ACC112 (cell line): Measurements from ENCODE around the gene DDX41.
"Not testable (repeated sequence)": the region's sequence is repeated elsewhere in the genome, so short reads cannot be mapped to it uniquely, and the experiment has no call there.

Experiments used
- H2AFZ ChIP-seq: fragments of 200-600 bp; sonication (generic); one replicate; pipeline ENCODE4 v1.6.0; 2017; ENCODE audit warnings: antibody characterized with exemption, low read length; ENCODE audit not compliant: unreplicated experiment
- H3K27ac ChIP-seq: fragments of 200-600 bp; sonication (generic); 2 replicates; pipeline ENCODE4 v1.5.1; 2014; ENCODE audit warnings: low read depth, mild to moderate bottlenecking, antibody characterized with exemption, low read length, moderate library complexity
- H3K27me3 ChIP-seq: fragments of 200-600 bp; sonication (generic); 2 replicates; pipeline ENCODE4 v1.6.1; 2014; ENCODE audit warnings: mild to moderate bottlenecking, antibody characterized with exemption, low read length, moderate library complexity, mixed read lengths; ENCODE audit not compliant: insufficient read depth
- H3K36me3 ChIP-seq: fragments of 200-600 bp; sonication (generic); 2 replicates; pipeline ENCODE4 v1.6.1; 2016; ENCODE audit warnings: mild to moderate bottlenecking, antibody characterized with exemption, low read length, moderate library complexity, mixed read lengths; ENCODE audit not compliant: insufficient read depth
- H3K4me1 ChIP-seq: fragments of 200-600 bp; sonication (generic); one replicate; pipeline ENCODE4 v1.6.1; 2016; ENCODE audit warnings: low read length, mixed read lengths; ENCODE audit not compliant: insufficient read depth, unreplicated experiment, control insufficient read depth
- H3K4me3 ChIP-seq: fragments of 200-600 bp; sonication (generic); 2 replicates; pipeline ENCODE4 v1.5.1; 2014; ENCODE audit warnings: mild to moderate bottlenecking, low read depth, low read length
- H3K79me2 ChIP-seq: fragments of 200-600 bp; sonication (generic); one replicate; pipeline ENCODE4 v1.6.0; 2016; ENCODE audit warnings: low read length; ENCODE audit not compliant: control insufficient read depth, unreplicated experiment, insufficient read depth

Gene DDX41

GRCh38 chr5:177490311-177490991, 26.3 kb downstream of the DDX41 start:
- Histone ChIP-seq H3K27ac (no peak overlapping the region), H3K79me2 (peaks cover 33% of the 10 kb centered on the region), H3K36me3 (peaks cover 32% of the 10 kb centered on the region), H3K4me3 (no peak overlapping the region), H3K4me1 (peaks cover 30% of the 10 kb centered on the region), H2AFZ (no peak overlapping the region), H3K27me3 (no peaks in the 10 kb centered on the region)

GRCh38 chr5:177489119-177489716, 27.5 kb downstream of the DDX41 start:
- Histone ChIP-seq H2AFZ (no peak overlapping the region), H3K4me3 (no peak overlapping the region), H3K27ac (no peak overlapping the region), H3K79me2 (peaks cover 33% of the 10 kb centered on the region), H3K27me3 (no peaks in the 10 kb centered on the region), H3K4me1 (peaks cover 19% of the 10 kb centered on the region), H3K36me3 (peaks cover 32% of the 10 kb centered on the region)

- Histone ChIP-seq H3K36me3 (peaks cover 32% of the 10 kb centered on the region), H3K27ac (no peak overlapping the region), H3K79me2 (peaks cover 21% of the 10 kb centered on the region)
Measured at GRCh38 chr5:177487975-177488374, 28.8 kb downstream of the DDX41 start.

GRCh38 chr5:177487144-177487543, 29.6 kb downstream of the DDX41 start:
- no peak overlapping the region for H2AFZ ChIP-seq
- H3K27ac ChIP-seq = no peak overlapping the region
- H3K79me2 ChIP-seq = peaks cover 12% of the 10 kb centered on the region
- no peak overlapping the region for H3K4me3 ChIP-seq
- peaks cover 4% of the 10 kb centered on the region for H3K4me1 ChIP-seq
- H3K27me3 ChIP-seq = no peaks in the 10 kb centered on the region
- H3K36me3 ChIP-seq = peaks cover 29% of the 10 kb centered on the region

More at GRCh38 chr5:177487975-177488374, 28.8 kb downstream of the DDX41 start:
- Histone ChIP-seq H3K4me1 (peaks cover 7% of the 10 kb centered on the region), H2AFZ (no peak overlapping the region), H3K27me3 (no peaks in the 10 kb centered on the region), H3K4me3 (no peak overlapping the region)

- Histone ChIP-seq H3K36me3 (peaks cover 27% of the 10 kb centered on the region), H3K4me3 (no peak overlapping the region), H2AFZ (no peak overlapping the region), H3K27ac (no peak overlapping the region), H3K79me2 (peaks cover 11% of the 10 kb centered on the region), H3K4me1 (peaks cover 12% of the 10 kb centered on the region), H3K27me3 (no peaks in the 10 kb centered on the region)
Measured at GRCh38 chr5:177486256-177486655, 30.5 kb downstream of the DDX41 start.

GRCh38 chr5:177485753-177486152, 31.0 kb downstream of the DDX41 start:
- peaks cover 12% of the 10 kb centered on the region for H3K4me1 ChIP-seq
- H3K36me3 ChIP-seq = peaks cover 22% of the 10 kb centered on the region
- not testable (repeated sequence) for H3K4me3 ChIP-seq, H3K27me3 ChIP-seq, H3K27ac ChIP-seq, H3K79me2 ChIP-seq, H2AFZ ChIP-seq

- Histone ChIP-seq H3K4me3 (no peak overlapping the region), H3K4me1 (peaks cover 11% of the 10 kb centered on the region), H3K36me3 (peaks cover 19% of the 10 kb centered on the region), H2AFZ (no peak overlapping the region), H3K79me2 (peaks cover 4% of the 10 kb centered on the region), H3K27ac (no peak overlapping the region), H3K27me3 (no peaks in the 10 kb centered on the region)
Measured at GRCh38 chr5:177484902-177485549, 31.7 kb downstream of the DDX41 start.

- Histone ChIP-seq H2AFZ (no peak overlapping the region), H3K27ac (no peak overlapping the region), H3K27me3 (no peaks in the 10 kb centered on the region), H3K79me2 (peaks cover 4% of the 10 kb centered on the region), H3K4me3 (no peak overlapping the region), H3K4me1 (peaks cover 17% of the 10 kb centered on the region), H3K36me3 (peaks cover 17% of the 10 kb centered on the region)
Measured at GRCh38 chr5:177483994-177484901, 32.5 kb downstream of the DDX41 start.

GRCh38 chr5:177483042-177483441, 33.7 kb downstream of the DDX41 start:
- Histone ChIP-seq H3K27me3 (no peaks in the 10 kb centered on the region), H3K27ac (no peak overlapping the region), H3K36me3 (peaks cover 16% of the 10 kb centered on the region), H3K79me2 (no peaks in the 10 kb centered on the region), H2AFZ (no peak overlapping the region), H3K4me3 (no peak overlapping the region), H3K4me1 (peaks cover 20% of the 10 kb centered on the region)

- H3K27ac ChIP-seq = no peak overlapping the region
Measured at GRCh38 chr5:177482359-177482795, 34.4 kb downstream of the DDX41 start.

More at GRCh38 chr5:177482359-177482795, 34.4 kb downstream of the DDX41 start:
- H2AFZ ChIP-seq = no peak overlapping the region
- peaks cover 10% of the 10 kb centered on the region for H3K36me3 ChIP-seq
- no peak overlapping the region for H3K4me3 ChIP-seq
- no peaks in the 10 kb centered on the region for H3K27me3 ChIP-seq
- H3K79me2 ChIP-seq = no peaks in the 10 kb centered on the region
- H3K4me1 ChIP-seq = peaks cover 20% of the 10 kb centered on the region
